ENCODE results near the gene ETHE1. TPM values are rescaled to one million over a fixed set of nuclear protein-coding genes. Genes with fewer than 3 reads are reported as not detected.

Gene ETHE1, protein sequence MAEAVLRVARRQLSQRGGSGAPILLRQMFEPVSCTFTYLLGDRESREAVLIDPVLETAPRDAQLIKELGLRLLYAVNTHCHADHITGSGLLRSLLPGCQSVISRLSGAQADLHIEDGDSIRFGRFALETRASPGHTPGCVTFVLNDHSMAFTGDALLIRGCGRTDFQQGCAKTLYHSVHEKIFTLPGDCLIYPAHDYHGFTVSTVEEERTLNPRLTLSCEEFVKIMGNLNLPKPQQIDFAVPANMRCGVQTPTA
- total RNA-seq: 185 and 221 TPM in 2 replicates

DNA sequence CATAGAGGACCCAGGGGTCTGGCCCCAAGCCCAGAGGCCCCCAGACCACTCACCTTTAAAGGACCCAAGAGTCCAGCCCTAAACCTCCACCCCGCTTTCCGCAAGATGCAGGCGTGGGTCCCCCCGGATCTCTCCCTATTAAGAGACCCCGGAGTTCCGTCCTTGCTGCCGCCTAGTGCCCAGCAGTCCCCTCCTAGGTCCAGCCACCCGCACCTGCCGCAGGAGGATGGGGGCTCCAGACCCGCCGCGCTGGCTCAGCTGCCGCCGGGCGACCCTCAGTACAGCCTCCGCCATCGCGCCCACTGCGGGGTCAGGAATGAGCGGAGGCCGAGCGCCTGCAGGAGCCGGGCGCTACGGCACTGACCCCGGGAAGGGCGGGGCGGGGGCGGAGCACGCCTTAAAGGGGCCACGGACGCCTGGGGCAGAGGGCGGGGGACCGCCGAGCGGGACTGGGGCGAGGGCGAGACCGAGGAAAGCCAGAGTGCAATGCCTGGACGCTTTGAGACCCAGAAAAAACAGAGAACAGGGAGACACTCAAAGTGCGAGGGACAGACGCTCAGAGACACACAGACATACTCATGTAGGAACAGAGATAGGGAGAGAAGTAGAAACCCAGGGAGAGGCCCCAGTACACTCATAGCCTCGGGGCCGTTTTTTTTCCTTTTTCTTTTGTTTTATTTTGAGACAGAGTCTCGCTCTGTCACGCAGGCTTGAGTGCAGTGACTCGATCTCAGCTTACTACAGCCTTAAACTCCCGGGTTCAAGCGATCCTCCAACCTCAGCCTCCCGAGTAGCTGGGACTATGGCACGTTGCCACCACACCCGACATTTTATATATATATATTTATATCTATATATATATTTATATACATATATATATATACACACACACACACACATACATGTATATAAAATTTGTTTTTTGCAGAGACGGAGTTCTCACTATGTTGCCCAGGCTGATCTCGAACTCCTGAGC lies at the start of gene ETHE1:
ETHE1 (minus strand) TSS at position 318 of the 976 bp plus-strand sequence; CDS start at position 294, 24 bp downstream.

GRCh38 chr19:43575156-43575950 lies 48.4 kb upstream of the ETHE1 start, which contains the start of the genes PINLYP and XRCC1:
PINLYP (plus strand) TSS chr19:43575801; CDS start chr19:43577192, 1,391 bp downstream.
XRCC1 (minus strand) TSS chr19:43575527; CDS start chr19:43575458, 69 bp downstream.

GRCh38 chr19:43532962-43533545 lies 6.1 kb upstream of the ETHE1 start, which contains the start of gene ZNF575:
ZNF575 (plus strand) TSS chr19:43533188; CDS start chr19:43534423, 1,235 bp downstream.

DNA sequence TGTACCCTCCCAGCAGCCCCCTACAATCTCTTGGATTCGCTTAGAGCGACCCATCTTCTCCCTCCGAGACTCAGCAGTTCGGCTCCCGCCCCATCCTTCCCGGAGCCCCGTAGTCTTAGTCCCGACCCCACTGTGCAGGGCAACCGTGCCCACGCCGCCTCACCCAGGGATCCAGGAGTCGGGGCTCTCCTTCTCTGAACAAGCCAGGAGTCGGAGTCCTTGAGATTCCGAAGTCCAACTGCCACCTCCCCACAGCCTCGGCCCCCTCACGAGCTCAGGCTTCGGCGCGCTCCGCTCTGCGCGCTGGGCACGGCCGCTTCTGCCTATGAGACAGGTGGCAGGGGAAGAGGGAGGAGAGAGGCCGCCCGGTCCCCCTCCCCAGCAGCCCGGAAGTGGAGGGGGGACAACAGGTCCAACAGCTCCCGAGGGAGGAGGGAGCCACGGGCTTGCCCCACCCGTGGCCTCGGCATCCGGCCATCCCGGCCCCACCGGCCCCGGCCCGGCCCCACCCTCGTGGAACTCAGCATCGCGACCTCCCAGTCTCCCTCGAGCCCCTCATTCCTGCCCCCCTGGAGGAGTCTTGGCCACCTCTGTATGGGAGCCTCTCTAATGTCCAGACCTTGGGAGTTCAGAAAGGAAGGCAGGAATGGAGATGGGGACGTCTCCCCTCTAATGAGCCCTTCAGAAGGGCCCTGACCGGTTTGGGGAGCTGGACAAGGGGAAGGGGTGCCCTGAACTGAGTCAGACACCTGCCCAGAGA lies 22.4 kb downstream of the ETHE1 start, which contains the start of gene PHLDB3:
PHLDB3 (minus strand) TSS at position 321 of the 760 bp plus-strand sequence. CDS start 628 bp downstream, outside the sequence.

DNA sequence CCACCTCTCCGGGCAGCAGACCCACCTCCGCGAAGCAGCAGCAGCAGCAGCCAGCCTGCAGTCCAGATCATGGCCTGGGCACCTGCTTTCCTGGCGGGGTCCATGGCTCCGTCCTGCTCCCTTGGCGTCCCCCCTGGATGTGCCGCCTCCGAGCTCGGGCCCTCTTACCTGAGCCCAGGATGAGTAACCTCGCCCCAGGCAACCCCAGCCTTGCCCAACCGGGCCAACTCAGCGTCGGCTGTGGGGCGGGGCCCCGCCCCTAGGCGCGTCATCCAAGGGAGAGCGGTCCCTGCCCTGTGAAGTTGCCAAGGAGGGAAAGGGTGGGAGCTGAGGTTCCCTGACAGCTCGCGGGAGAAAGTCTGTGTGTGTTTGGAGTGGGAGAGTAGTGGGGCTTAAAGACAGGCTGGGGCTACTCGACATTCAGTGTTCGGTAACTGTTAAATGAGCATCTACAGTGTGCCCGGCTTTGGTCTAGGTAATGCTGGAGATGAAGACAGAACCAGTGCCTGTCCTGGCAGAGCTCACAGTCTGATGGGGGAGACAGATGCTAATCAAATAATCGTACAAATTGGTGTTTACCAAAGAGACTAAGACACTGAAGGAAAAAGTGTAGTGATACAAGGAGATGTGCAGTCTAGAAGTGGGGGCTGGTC lies 61.4 kb downstream of the ETHE1 start, which contains the start of gene LYPD3:
LYPD3 (minus strand) TSS at position 141 of the 653 bp plus-strand sequence; CDS start at position 104, 37 bp downstream.

Other genes starting within 250 kb of the ETHE1 start
- gene CD177, start 173.5 kb downstream of the ETHE1 start, total RNA-seq: 0.48 TPM in 1 of 2 replicates, not detected in the other
- not detected in 2 replicates for gene TEX101, start 112.3 kb downstream of the ETHE1 start, total RNA-seq
- 4.9 and 13.0 TPM in 2 replicates for gene LYPD3, start 61.6 kb downstream of the ETHE1 start, total RNA-seq
- 23.1 and 29.4 TPM in 2 replicates for gene PHLDB3, start 22.5 kb downstream of the ETHE1 start, total RNA-seq
- not detected in 2 replicates for gene ZNF575, start 6.0 kb upstream of the ETHE1 start, total RNA-seq
- gene XRCC1, start 48.3 kb upstream of the ETHE1 start, total RNA-seq: 9.6 and 12.1 TPM in 2 replicates
- gene PINLYP, start 48.6 kb upstream of the ETHE1 start, total RNA-seq: 0.64 and 4.1 TPM in 2 replicates
- 14.1 and 18.6 TPM in 2 replicates for gene IRGQ, start 68.9 kb upstream of the ETHE1 start, total RNA-seq
- 10.8 and 16.2 TPM in 2 replicates for gene ZNF576, start 69.4 kb upstream of the ETHE1 start, total RNA-seq
- gene SRRM5, start 84.9 kb upstream of the ETHE1 start, total RNA-seq: not detected in 2 replicates
- 17.1 and 23.1 TPM in 2 replicates for gene ZNF428, start 92.4 kb upstream of the ETHE1 start, total RNA-seq
- 9.6 and 13.3 TPM in 2 replicates for gene CADM4, start 112.6 kb upstream of the ETHE1 start, total RNA-seq
- gene PLAUR, start 143.0 kb upstream of the ETHE1 start, total RNA-seq: 28.6 and 292 TPM in 2 replicates
- not detected in 2 replicates for gene IRGC, start 188.9 kb upstream of the ETHE1 start, total RNA-seq
- gene SMG9, start 227.8 kb upstream of the ETHE1 start, total RNA-seq: 3.9 and 7.5 TPM in 2 replicates

Measured in tracheal epithelial cell (primary cell).